MV-4-11 (cell line): ENCODE data around the gene NOS3.
"Not testable (repeated sequence)": the region's sequence is repeated elsewhere in the genome, so short reads cannot be mapped to it uniquely, and the experiment has no call there.

ENCODE experiments used
- DNase-seq: peaks from one replicate; lab custom pipeline; 2025; lab: John Stamatoyannopoulos, UW

NOS3 gene

GRCh38 chr7:151017370-151017952 is 26.6 kb downstream of the NOS3 start:
- DNase-seq, result peak; percentile 30

- peak; percentile 44 for DNase-seq
Measured at GRCh38 chr7:151017953-151018420, 27.2 kb downstream of the NOS3 start.

- no peak for DNase-seq
Measured at GRCh38 chr7:151018421-151019129, 27.8 kb downstream of the NOS3 start.

- DNase-seq, result no peak
Measured at GRCh38 chr7:151019130-151019447, 28.3 kb downstream of the NOS3 start.

GRCh38 chr7:151020231-151020630 is 29.4 kb downstream of the NOS3 start:
- DNase-seq, result no peak

- DNase-seq, result no peak
Measured at GRCh38 chr7:151023232-151023631, 32.4 kb downstream of the NOS3 start.

- no peak for DNase-seq
Measured at GRCh38 chr7:151024435-151025056, 33.7 kb downstream of the NOS3 start, which contains the start of gene ATG9B. Gene ATG9B (minus strand): TSS chr7:151024494. CDS start chr7:151024423, 71 bp downstream.

- no peak for DNase-seq
Measured at GRCh38 chr7:151025924-151026671, 35.3 kb downstream of the NOS3 start.

- peak; percentile 19 for DNase-seq
Measured at GRCh38 chr7:151026771-151027727, 36.2 kb downstream of the NOS3 start.

GRCh38 chr7:151027728-151028130 is 36.9 kb downstream of the NOS3 start:
- not testable (repeated sequence) for DNase-seq

- DNase-seq, result peak; percentile 98
Measured at GRCh38 chr7:151028131-151028947, 37.5 kb downstream of the NOS3 start, which contains the start of gene ABCB8. Gene ABCB8 (plus strand): TSS chr7:151028450. CDS start chr7:151028516, 66 bp downstream.

- DNase-seq, result no peak
Measured at GRCh38 chr7:151028948-151029501, 38.2 kb downstream of the NOS3 start.

GRCh38 chr7:151031011-151031410 is 40.2 kb downstream of the NOS3 start:
- DNase-seq, result no peak

- peak; percentile 55 for DNase-seq
Measured at GRCh38 chr7:151032936-151033863, 42.4 kb downstream of the NOS3 start.

GRCh38 chr7:151033864-151034249 is 43.0 kb downstream of the NOS3 start:
- DNase-seq, result no peak

GRCh38 chr7:151034312-151035025 is 43.7 kb downstream of the NOS3 start:
- no peak for DNase-seq

- DNase-seq, result no peak
Measured at GRCh38 chr7:151035026-151035717, 44.4 kb downstream of the NOS3 start.

- no peak for DNase-seq
Measured at GRCh38 chr7:151035902-151036301, 45.1 kb downstream of the NOS3 start.
